Nucleus accumbens (tissue), 56 donors: ENCODE data around the gene RIMBP3C.
A peak's percentile ranks its signal among the peaks of the same experiment; 100 is the strongest.
"Not testable (repeated sequence)": the region's sequence is repeated elsewhere in the genome, so short reads cannot be mapped to it uniquely, and the experiment has no call there.

ENCODE experiments used
- DNase-seq, 56 donors: peaks; one replicate each; lab custom pipeline; 2025; lab: John Stamatoyannopoulos, UW

Gene RIMBP3C

GRCh38 chr22:21580623-21581007, 29.4 kb upstream of the RIMBP3C start:
- not testable (repeated sequence) for DNase-seq

GRCh38 chr22:21579474-21579851, 28.2 kb upstream of the RIMBP3C start:
- no peak for DNase-seq

- DNase-seq = no peak
These were observed 22.7 kb upstream of the RIMBP3C start for GRCh38 chr22:21573750-21574494.

- DNase-seq = no peak
These were observed 22.1 kb upstream of the RIMBP3C start for GRCh38 chr22:21573293-21573734.

- no peak for DNase-seq
These were observed 20.4 kb upstream of the RIMBP3C start for GRCh38 chr22:21571679-21572078.

- no peak for DNase-seq
These were observed 19.1 kb upstream of the RIMBP3C start for GRCh38 chr22:21570398-21570797.

- DNase-seq = no peak
These were observed 18.4 kb upstream of the RIMBP3C start for GRCh38 chr22:21569459-21570170.

GRCh38 chr22:21569076-21569427, 17.8 kb upstream of the RIMBP3C start:
- not testable (repeated sequence) for DNase-seq

- peak in 3 of 56 donors; percentile 8 to 21 (median 14) for DNase-seq
These were observed 17.2 kb upstream of the RIMBP3C start for GRCh38 chr22:21568347-21569075.

- DNase-seq = peak; percentile 4 to 87 (median 71)
These were observed 16.4 kb upstream of the RIMBP3C start, which contains the start of gene UBE2L3 for GRCh38 chr22:21567456-21568346. TSS of gene UBE2L3 (plus strand) at chr22:21567714. CDS start at chr22:21567745, 31 bp downstream.

GRCh38 chr22:21564411-21564810, 13.2 kb upstream of the RIMBP3C start:
- no peak for DNase-seq

- no peak for DNase-seq
These were observed 12.7 kb upstream of the RIMBP3C start for GRCh38 chr22:21563912-21564311.

GRCh38 chr22:21560657-21561056, 9.4 kb upstream of the RIMBP3C start:
- DNase-seq = not testable (repeated sequence)

- not testable (repeated sequence) for DNase-seq
These were observed 8.3 kb upstream of the RIMBP3C start for GRCh38 chr22:21559345-21560125.

- DNase-seq = not testable (repeated sequence)
These were observed 598 bp downstream of the RIMBP3C start for GRCh38 chr22:21550678-21551047.

GRCh38 chr22:21550008-21550677, 1.1 kb downstream of the RIMBP3C start:
- DNase-seq = not testable (repeated sequence)

GRCh38 chr22:21549558-21549957, 1.7 kb downstream of the RIMBP3C start:
- not testable (repeated sequence) for DNase-seq

GRCh38 chr22:21544432-21545322, 6.6 kb downstream of the RIMBP3C start:
- not testable (repeated sequence) for DNase-seq
